Measurements from ENCODE around the gene MYH11.

MYH11 gene

GRCh38 chr16:15830832-15831451 is 25.9 kb downstream of the MYH11 start:
- TF ChIP-seq CTCF (IDR thresholded peaks at IDR 0.05; ENCODE audit: low read depth, low read length), result no peak

DNA sequence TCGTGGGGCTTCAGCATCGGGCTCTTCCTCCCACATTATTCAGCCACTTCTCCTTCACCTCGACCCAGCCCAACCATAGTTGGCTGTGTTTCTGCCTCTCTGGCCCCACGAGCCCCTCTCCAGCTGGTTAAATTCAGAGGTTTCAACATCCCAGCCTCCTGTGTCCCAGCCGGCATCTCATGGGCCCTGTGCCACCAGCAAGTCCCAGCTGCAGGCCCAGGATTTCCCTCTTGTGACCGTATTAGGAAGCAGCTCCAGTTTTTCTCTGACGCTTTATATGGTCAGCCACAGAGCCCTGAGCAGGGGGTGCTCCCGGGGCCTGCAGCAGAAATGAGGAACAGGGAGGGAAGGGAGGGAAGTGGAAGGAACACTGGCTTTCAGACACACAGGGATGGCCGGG is 27.4 kb downstream of the MYH11 start:
- DNase-seq (ENCODE audit: extremely low read depth, low read depth), result no peak
- TF ChIP-seq CTCF (IDR thresholded peaks at IDR 0.05; ENCODE audit: low read depth, low read length), result no peak

More at GRCh38 chr16:15830832-15831451, 25.9 kb downstream of the MYH11 start:
- no peak for DNase-seq (ENCODE audit: extremely low read depth, low read depth)

DNA sequence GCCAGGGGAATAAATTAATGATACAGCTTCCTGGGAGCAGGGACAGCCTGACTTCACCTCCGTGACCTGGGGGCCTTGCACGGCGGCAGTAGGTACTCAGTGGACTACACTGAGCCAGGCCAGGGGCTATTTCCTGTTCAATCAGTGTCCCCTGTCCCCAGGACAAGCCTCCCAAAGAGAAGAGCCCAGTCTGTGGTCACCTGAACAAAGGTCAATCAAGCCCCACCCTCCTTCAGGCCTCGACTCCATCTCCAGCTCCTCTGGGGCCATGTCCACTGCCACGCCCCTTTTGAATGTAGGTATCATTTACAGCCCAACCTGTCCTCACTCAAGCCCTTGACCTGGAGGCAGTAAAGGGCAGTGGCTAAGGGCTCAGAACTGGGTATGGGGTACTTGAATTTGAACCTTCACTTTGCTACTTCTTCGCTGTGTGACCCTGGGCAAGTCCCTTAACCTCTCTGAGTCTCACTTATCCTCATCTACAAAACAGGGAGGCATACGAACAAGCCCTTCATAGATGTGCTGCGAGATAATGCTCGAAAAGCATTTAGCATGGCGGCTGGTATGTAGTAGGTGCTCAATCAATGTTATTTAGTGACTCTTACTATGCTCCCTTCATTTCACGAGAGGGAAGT is 29.0 kb downstream of the MYH11 start:
- no peak for TF ChIP-seq CTCF (IDR thresholded peaks at IDR 0.05; ENCODE audit: low read depth, low read length)
- no peak for DNase-seq (ENCODE audit: extremely low read depth, low read depth)

- TF ChIP-seq CTCF (IDR thresholded peaks at IDR 0.05; ENCODE audit: low read depth, low read length), result no peak
- no peak for DNase-seq (ENCODE audit: extremely low read depth, low read depth)
Observed at GRCh38 chr16:15827299-15827698, 29.5 kb downstream of the MYH11 start.

DNA sequence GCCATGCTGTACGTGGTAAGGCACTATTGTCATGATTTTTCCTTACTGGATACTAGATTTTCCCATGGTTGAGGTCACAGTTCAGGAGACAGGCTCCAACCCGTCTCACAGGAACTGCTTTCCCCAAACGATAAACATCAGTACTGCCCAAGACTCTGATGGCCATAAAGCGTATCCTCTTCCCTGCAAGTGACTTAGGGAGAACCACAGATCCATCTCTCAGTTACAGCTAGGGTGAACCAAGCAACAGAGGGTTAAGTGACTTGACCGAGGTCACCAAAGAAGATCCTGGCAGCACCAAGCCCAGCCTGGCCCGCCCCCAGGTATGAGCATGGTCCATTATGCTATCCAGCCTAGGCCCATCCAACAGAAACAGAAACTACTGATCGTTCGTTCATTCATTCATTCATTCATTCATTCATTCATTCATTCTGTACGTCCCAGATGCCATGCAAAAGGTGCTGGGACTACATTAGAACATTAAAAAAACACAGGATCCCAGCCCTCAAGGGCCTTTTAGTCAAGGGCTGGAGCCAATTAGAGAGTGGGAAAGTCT is 31.0 kb downstream of the MYH11 start:
- no peak for DNase-seq (ENCODE audit: extremely low read depth, low read depth)
- no peak for TF ChIP-seq CTCF (IDR thresholded peaks at IDR 0.05; ENCODE audit: low read depth, low read length)

GRCh38 chr16:15822957-15823356 is 33.9 kb downstream of the MYH11 start:
- TF ChIP-seq CTCF (IDR thresholded peaks at IDR 0.05; ENCODE audit: low read depth, low read length), result no peak
- no peak for DNase-seq (ENCODE audit: extremely low read depth, low read depth)

DNA sequence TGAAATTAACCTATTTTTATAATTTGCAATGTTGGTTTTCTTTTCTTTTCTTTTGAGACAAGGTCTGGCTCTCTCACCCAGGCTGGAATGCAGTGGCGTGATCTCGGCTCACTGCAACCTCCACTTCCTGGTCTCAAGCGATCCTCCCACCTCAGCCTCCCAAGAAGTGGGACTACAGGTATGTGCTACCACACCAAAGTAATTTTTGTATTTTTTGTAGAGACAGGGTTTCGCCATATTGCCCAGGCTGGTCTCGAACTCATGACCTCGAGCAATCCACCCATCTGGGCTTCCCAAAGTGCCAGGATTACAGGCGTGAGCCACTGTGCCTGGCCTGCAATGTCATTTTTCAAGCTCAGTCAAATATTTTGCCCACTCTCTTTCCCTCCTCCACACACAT is 36.0 kb downstream of the MYH11 start:
- no peak for DNase-seq (ENCODE audit: extremely low read depth, low read depth)
- TF ChIP-seq CTCF (IDR thresholded peaks at IDR 0.05; ENCODE audit: low read depth, low read length), result no peak

Measured in AG09319 (cell line).